Measurements from ENCODE around the gene KCNJ14. TPM values are rescaled to one million over a fixed set of nuclear protein-coding genes. Genes with fewer than 3 reads are reported as not detected.

KCNJ14 gene
- total RNA-seq, 2 experiments from 2014 or later, result 1.7 to 1.8 TPM

DNA sequence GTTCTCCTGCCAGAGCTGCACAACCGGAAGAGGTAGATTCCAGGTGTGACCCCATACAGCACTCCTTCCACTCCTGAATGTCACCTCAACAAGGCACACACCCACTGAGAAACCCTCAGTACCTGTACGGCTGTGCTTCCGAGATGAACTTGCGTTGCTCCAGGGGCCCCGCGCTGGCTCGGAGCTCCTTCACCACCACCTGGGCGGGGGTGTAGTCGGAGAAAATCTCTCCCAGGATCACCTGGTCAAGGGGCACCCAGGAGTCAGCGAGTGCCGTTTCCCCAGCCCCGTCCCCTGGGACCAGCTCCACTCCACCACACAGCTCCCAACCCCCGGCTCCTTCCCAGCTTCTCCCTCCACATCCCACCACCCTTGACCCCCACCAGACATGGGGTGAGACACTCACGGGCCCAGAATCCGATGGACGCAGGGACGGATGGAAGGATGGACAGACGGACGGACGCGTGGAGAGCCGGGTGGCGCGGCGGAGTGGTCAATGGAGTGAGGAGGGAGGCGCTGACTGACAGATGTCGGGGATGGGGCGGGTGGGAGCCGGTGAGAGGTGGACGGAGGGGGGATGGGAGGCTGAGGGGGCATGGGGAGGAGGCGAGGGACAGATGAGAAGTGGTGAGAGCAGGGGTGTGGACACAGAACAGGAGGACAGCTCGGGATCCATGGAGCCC, 53.5 kb downstream of the KCNJ14 start:
- Mint-ChIP-seq H3K36me3 (ENCODE audit: low read depth) (no peaks in the 10 kb centered on the region), H3K9me3 (no peaks in the 10 kb centered on the region), H3K27me3 (ENCODE audit: low read depth) (no peaks in the 10 kb centered on the region), H3K4me1 (ENCODE audit: low read depth) (peaks cover 12% of the 10 kb centered on the region), H3K27ac (no peak overlapping the region), H3K4me3 (no peak overlapping the region)
- no peak for DNase-seq
- intact Hi-C loops (cut with micrococcal nuclease), result loop anchor here (5.0 kb wide), 1 partner anchor 328 kb away; the partner anchor contains the start of gene HSD17B14
- CTCF ChIA-PET, result interaction anchor here (0.7 to 5.4 kb wide), 4 partner anchors 15 to 145 kb away, joined by 3 to 83 read pairs (median 6); partner anchors contain the start of gene TMEM143

DNA sequence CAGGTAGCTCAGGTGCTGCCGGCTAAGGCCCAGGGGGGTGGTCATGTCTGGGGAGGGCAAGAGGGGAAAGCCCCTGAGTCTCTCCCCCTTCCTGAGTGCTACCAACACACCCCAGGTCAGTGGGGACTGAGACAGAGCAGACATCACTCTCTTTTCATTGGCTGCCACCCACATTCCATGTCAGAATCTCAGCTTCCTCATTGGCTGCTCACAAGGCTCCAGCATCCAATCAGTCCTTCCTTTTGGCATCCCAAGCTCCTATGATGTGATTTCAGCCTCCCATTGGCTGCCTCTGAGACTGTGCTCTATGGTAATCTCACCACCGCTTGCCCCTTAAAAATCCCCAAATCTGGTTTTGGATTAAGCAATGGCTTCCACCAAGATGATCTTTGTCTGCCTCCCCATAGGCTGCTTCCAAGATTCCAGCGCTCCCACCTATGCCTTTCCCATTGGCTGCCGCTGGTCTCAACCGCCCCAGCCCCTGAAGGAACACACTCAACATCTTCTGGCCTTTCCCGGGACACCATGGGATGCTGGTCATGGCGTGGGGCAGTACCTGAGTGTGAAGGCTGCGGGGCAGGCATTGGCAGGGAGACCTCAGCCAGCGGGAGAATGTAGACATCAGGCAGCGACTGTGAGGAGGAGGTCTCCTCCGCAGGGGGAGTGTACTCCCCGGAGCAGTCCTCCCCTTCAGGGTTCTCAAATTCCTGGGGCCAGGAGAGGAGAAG, 54.3 kb downstream of the KCNJ14 start:
- Mint-ChIP-seq H3K9me3 (no peaks in the 10 kb centered on the region), H3K4me1 (ENCODE audit: low read depth) (peaks cover 16% of the 10 kb centered on the region), H3K36me3 (ENCODE audit: low read depth) (no peaks in the 10 kb centered on the region), H3K27me3 (ENCODE audit: low read depth) (no peaks in the 10 kb centered on the region), H3K4me3 (no peak overlapping the region), H3K27ac (no peak overlapping the region)
- intact Hi-C loops (cut with micrococcal nuclease), result loop anchor here (1.0 to 5.0 kb wide), 2 partner anchors 64 to 328 kb away; partner anchors contain the start of genes GRWD1 and HSD17B14
- no peak for DNase-seq
- CTCF ChIA-PET, result interaction anchor here (1.3 to 5.4 kb wide), 2 partner anchors 74 to 79 kb away, joined by 4 to 83 read pairs; no protein-coding TSS in a partner anchor

DNA sequence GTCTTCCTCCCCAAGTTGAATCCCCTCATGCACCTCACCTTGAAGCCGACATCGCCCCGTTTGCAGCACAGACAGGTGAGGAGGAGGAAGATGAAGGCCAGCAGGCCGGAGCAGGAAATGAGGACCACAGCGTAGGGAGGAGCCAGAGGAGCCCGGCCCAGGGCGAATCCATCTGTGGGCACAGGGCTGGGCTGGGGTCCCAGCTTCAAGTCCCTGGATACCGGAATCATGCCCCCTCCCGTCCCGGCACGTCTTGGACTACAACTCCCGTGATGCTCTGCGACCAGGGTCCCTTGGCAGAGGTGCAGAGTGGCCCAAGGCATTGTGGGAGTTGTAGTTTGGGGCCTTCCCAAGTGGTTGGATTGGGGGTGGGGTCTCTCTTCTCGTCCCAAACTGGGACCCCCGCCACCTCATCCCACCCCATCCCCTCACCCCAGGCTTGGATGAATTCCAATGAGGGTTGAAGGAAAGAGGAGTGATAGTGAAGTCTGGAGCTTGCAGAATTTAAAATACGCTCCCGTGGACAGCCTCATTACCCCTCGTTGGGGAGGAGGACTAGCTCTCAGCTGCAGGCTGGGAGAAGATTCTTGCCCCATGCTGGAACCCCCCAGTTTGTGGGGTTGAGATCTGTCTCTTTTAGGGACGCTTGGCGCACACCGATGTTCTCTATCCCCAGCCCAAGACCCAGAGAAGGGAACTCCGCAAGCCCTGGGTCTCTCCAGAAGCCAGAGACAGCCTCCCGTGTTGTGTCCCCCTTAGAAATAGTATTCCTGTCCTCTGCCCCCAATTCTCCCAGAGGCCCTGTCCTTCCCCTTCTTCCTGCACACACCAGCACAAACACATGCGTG, 55.3 kb downstream of the KCNJ14 start:
- Mint-ChIP-seq H3K4me3 (peak overlapping the region; percentile 80), H3K4me1 (ENCODE audit: low read depth) (peaks cover 16% of the 10 kb centered on the region), H3K36me3 (ENCODE audit: low read depth) (no peaks in the 10 kb centered on the region), H3K27ac (no peak overlapping the region), H3K27me3 (ENCODE audit: low read depth) (no peaks in the 10 kb centered on the region), H3K9me3 (no peaks in the 10 kb centered on the region)
- CTCF ChIA-PET, result interaction anchor here (1.0 to 1.3 kb wide), 2 partner anchors 74 to 78 kb away, joined by 3 to 4 read pairs; no protein-coding TSS in a partner anchor
- peak; percentile 82 for DNase-seq
- intact Hi-C loops (cut with micrococcal nuclease), result loop anchor here (1.0 kb wide), 1 partner anchor 65 kb away; the partner anchor contains the start of gene GRWD1

DNA sequence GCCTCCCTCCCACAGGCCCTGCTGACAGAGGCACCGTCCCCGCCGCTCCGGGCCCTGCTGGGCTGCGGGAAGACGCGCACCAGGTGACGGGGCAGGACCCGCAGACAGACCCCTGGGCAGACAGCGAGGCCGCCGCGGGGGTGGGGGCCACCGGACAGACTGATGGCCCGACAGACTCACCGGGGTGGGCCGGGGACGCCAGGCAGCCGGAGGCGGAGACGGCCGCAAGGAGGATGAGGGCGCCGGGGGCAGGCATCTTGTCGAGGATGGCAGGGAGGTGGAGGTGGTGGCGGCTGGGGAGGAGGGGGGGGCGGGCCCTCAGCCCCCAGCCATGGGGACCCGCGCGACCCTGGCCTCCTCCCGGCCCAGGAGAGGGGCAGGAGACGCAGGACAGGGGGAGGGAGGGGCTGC, 56.0 kb downstream of the KCNJ14 start:
- no peaks in the 10 kb centered on the region for H3K9me3 Mint-ChIP-seq
- DNase-seq, result no peak
- H3K27me3 Mint-ChIP-seq (ENCODE audit: low read depth), result no peaks in the 10 kb centered on the region
- intact Hi-C loops (cut with micrococcal nuclease), result no loop called here
- peaks cover 16% of the 10 kb centered on the region for H3K4me1 Mint-ChIP-seq (ENCODE audit: low read depth)
- H3K27ac Mint-ChIP-seq, result no peak overlapping the region
- H3K4me3 Mint-ChIP-seq, result peak overlapping the region; percentile 80
- CTCF ChIA-PET, result interaction anchor here (1.0 to 1.3 kb wide), 2 partner anchors 73 to 77 kb away, joined by 3 to 4 read pairs; no protein-coding TSS in a partner anchor
- H3K36me3 Mint-ChIP-seq (ENCODE audit: low read depth), result no peaks in the 10 kb centered on the region

DNA sequence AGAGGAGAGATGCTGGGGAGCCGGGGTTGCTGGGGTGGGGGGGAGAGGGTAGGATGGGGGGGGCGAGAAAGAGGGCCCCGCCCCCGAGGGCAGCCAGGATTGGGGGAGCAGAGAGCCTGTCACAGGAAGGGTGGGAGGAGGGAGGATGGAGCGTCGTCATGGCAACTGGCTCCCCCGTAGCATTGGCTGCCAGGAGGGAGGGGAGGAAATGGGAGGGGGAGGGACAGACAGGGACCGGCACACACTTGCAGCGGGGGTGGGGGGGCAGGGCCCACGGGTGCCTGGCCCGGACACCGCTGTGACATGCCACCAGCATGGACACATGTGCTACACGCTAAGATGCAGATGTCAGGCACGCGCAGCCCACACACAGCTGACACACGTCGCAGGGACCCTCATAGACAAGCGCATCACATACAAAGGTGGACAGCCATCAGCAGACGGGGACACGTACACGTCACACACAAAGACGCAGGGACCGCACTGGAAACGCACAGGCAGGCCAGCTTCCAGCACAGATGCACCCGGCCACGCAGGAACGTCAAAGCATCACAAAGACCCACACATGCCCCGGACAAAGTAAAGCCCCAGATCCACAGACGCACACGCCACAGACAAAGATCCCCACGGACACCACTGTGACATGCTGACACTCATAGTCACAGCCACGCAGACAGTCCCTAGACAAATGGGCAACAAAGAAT, 56.6 kb downstream of the KCNJ14 start, which contains the start of gene LMTK3:
LMTK3 (minus strand) TSS at position 36 of the 704 bp plus-strand sequence. CDS start 259 bp downstream, outside the sequence.
- H3K27me3 Mint-ChIP-seq (ENCODE audit: low read depth), result no peaks in the 10 kb centered on the region
- no peaks in the 10 kb centered on the region for H3K36me3 Mint-ChIP-seq (ENCODE audit: low read depth)
- peak; percentile 87 for DNase-seq
- CTCF ChIA-PET, result no interaction called here
- H3K27ac Mint-ChIP-seq, result no peak within 1 kb of the TSS
- intact Hi-C loops (cut with micrococcal nuclease), result loop anchor here (2.0 kb wide), 1 partner anchor 43 kb away; the partner anchor contains the start of gene CYTH2
- H3K4me1 Mint-ChIP-seq (ENCODE audit: low read depth), result peaks cover 16% of the 10 kb centered on the region
- H3K9me3 Mint-ChIP-seq, result no peaks in the 10 kb centered on the region
- peak within 1 kb of the TSS; percentile 80 for H3K4me3 Mint-ChIP-seq

DNA sequence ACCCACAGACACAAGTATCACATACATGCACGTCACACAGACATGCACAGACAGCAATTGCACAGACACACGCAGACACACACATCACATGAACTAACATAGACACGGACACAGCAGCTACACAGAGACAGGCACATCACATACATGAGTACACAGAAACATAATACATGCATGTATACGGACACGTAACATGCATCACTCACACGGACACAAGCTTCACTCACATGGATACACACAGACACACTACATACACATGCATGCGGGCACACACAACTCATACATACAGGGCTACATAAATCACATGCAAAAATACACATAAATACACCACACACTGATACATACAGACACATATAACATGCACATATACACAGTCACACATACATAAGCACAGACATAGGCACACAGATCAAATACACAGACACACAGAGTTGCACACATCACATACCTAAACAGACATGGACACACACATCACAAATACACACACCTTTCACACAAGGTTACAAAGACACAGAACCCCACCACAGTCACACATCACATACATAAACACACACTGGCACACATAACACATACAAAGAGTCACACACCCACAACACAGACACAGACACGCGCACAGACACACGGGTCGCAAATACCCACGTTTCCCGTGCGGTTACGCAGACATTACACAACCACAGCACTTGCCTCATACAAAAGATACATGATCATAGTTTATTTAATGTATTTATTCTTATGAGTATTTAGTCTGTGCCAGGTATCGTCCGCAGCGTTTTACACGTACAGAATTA, 57.3 kb downstream of the KCNJ14 start:
- CTCF ChIA-PET, result interaction anchor here (1.2 kb wide), 1 partner anchor 23 kb away, joined by 3 read pairs; no protein-coding TSS in a partner anchor
- no peaks in the 10 kb centered on the region for H3K27me3 Mint-ChIP-seq (ENCODE audit: low read depth)

DNA sequence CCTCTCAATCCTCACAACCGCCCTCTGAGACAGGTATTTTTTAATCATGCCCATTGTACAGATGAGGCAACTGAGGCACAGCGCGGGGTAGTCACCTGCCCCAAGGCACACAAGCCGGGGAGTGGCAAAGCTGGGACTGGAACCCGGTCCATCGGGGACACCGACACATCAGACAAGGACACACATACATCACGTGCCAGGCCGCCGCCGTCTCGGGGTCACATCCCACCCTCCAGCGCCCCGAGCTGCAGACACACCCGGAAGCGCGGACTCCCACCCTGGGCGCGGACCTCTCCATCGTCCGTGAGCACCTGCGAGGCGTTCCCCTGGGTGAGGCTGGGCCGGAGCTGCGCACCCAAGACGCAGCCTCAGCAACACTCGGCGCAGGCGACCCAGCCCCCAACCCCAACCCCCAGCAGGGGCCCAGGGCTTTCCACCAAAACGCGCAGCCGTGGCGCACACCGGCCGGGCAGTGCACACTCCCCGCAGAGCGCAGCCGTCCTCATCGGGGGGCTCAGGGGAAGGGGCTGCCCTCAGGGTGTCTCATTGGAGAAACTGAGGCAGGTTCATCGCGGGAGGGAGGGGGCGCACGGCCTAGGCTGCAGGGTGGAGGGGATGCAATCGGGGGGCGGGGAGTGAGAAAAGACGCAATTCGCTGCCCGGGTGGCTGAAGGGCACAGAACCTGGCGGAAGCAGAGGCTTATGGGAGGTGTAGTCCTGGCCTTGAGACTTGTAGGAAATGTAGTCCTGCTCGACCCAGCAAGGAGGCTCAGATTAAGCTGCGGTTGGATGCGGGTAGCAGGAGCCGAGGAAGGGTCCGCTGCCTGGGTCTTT, 58.1 kb downstream of the KCNJ14 start:
- Mint-ChIP-seq H3K36me3 (ENCODE audit: low read depth) (no peaks in the 10 kb centered on the region), H3K4me1 (ENCODE audit: low read depth) (peaks cover 16% of the 10 kb centered on the region), H3K4me3 (no peak overlapping the region), H3K9me3 (no peaks in the 10 kb centered on the region), H3K27ac (peak overlapping the region; percentile 31), H3K27me3 (ENCODE audit: low read depth) (no peaks in the 10 kb centered on the region)
- CTCF ChIA-PET, result interaction anchor here (0.6 to 1.2 kb wide), 4 partner anchors 17 to 275 kb away, joined by 3 to 5 read pairs (median 4); no protein-coding TSS in a partner anchor
- peak; percentile 83 for DNase-seq
- intact Hi-C loops (cut with micrococcal nuclease), result loop anchor here (1.0 to 2.0 kb wide), 2 partner anchors 20 to 45 kb away; partner anchors contain the start of gene CYTH2

More for the DNA sequence above, 57.3 kb downstream of the KCNJ14 start:
- no peak for DNase-seq
- intact Hi-C loops (cut with micrococcal nuclease), result loop anchor here (2.0 kb wide), 1 partner anchor 44 kb away; the partner anchor contains the start of gene CYTH2
- Mint-ChIP-seq H3K4me1 (ENCODE audit: low read depth) (peaks cover 16% of the 10 kb centered on the region), H3K36me3 (ENCODE audit: low read depth) (no peaks in the 10 kb centered on the region), H3K4me3 (no peak overlapping the region), H3K9me3 (no peaks in the 10 kb centered on the region), H3K27ac (no peak overlapping the region)

DNA sequence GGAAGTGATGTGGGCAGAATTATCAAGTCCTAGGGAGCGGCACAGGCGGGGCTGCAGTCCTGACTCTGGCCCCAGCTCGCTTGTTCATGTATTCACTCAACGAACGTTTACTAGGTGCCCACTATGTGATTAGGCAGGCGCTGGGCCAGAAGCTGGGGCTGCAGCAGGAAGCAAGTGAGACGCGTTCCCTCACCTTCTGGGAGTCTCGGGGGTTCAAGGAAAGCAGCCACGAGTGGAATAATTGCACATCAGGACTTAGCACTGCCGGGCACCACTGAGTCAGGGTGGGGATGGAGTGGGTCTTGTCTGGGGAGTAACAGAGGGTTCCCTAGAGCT, 58.7 kb downstream of the KCNJ14 start:
- Mint-ChIP-seq H3K9me3 (no peaks in the 10 kb centered on the region), H3K27ac (peak overlapping the region; percentile 31), H3K36me3 (ENCODE audit: low read depth) (no peaks in the 10 kb centered on the region), H3K27me3 (ENCODE audit: low read depth) (no peaks in the 10 kb centered on the region), H3K4me3 (no peak overlapping the region), H3K4me1 (ENCODE audit: low read depth) (peaks cover 16% of the 10 kb centered on the region)
- intact Hi-C loops (cut with micrococcal nuclease), result loop anchor here (1.0 kb wide), 1 partner anchor 21 kb away; no protein-coding TSS in a partner anchor
- DNase-seq, result no peak
- CTCF ChIA-PET, result interaction anchor here (0.6 to 1.1 kb wide), 3 partner anchors 18 to 275 kb away, joined by 3 to 5 read pairs (median 4); no protein-coding TSS in a partner anchor

DNA sequence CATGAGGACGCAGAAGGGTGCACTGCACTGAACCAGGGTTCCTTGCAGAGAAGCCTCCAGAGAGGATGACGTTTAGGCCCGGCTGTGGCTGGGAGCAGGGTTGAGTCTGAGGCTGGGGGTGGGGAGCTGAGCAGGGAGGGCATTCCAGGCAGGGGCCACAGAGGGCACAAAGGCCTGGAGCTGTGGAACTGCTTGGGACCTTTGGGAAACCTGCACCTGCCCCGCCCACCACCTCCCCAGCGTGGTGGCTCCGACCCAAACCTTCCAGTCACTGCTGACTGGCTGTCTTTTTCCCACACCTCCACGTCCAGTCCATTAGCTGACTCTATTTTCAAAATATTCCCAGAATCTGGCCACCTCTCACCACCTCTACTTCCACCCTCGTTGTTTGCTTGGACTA, 61.2 kb downstream of the KCNJ14 start:
- H3K36me3 Mint-ChIP-seq (ENCODE audit: low read depth), result no peaks in the 10 kb centered on the region
- H3K27me3 Mint-ChIP-seq (ENCODE audit: low read depth), result no peaks in the 10 kb centered on the region
- no peak overlapping the region for H3K4me3 Mint-ChIP-seq
- peaks cover 6% of the 10 kb centered on the region for H3K4me1 Mint-ChIP-seq (ENCODE audit: low read depth)
- no peak for DNase-seq
- H3K9me3 Mint-ChIP-seq, result no peaks in the 10 kb centered on the region
- intact Hi-C loops (cut with micrococcal nuclease), result no loop called here
- CTCF ChIA-PET, result interaction anchor here (1.2 kb wide), 1 partner anchor 68 kb away, joined by 5 read pairs; no protein-coding TSS in a partner anchor
- no peak overlapping the region for H3K27ac Mint-ChIP-seq
